Measurements from ENCODE around the gene LINS1. TPM values are rescaled to one million over a fixed set of nuclear protein-coding genes. Genes with fewer than 3 reads are reported as not detected.

The LINS1 gene
- polyA plus RNA-seq, 1 donor (not counting 4 experiments of a cell fraction or from before 2014, with no cell fraction given), result 19.4 TPM

DNA sequence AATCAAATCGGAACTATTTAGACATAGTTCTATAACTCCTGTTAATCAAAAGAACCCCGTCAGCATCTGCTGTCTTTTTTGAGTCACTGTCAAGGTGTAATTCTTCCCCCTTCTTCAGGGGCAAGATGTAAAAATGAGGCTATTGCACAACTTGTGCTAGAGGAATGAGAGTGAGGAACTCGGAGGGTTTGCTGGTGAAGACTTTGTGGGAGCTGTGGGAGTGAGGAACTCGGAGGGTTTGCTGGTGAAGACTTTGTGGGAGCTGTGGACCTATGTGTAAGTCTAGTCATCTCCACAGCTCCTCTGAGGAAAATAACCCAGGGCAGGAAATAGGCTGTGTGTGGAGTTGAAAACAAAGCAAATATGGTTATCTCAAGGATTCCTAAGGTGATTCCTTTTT is 70.8 kb downstream of the LINS1 start:
- H3K9ac ChIP-seq (ENCODE audit: control insufficient read depth, extremely low read depth, insufficient read depth, low read length), result no peak overlapping the region
- no peaks in the 10 kb centered on the region for H4K20me1 ChIP-seq (ENCODE audit: control insufficient read depth, extremely low read depth, insufficient read depth, low read length)
- no peak overlapping the region for H3K4me2 ChIP-seq (ENCODE audit: control insufficient read depth, extremely low read depth, insufficient read depth, low read depth, low read length)
- FAIRE-seq (peak; percentile 20), DNase-seq (ENCODE audit: low read depth, low spot score) (no peak)
- H3K9me1 ChIP-seq (ENCODE audit: control insufficient read depth, extremely low read depth, insufficient read depth, low read length), result no peaks in the 10 kb centered on the region
- peaks cover 2% of the 10 kb centered on the region for H3K79me2 ChIP-seq (ENCODE audit: control insufficient read depth, insufficient read depth, low read length)
- no peaks in the 10 kb centered on the region for H3K9me3 ChIP-seq (ENCODE audit: control insufficient read depth, low read depth, low read length)
- peaks cover 23% of the 10 kb centered on the region for H3K4me1 ChIP-seq (ENCODE audit: control insufficient read depth, extremely low read depth, insufficient read depth, low read length)
- no peak overlapping the region for H2AFZ ChIP-seq (ENCODE audit: control insufficient read depth, low read length)
- no peak overlapping the region for H3K27ac ChIP-seq (ENCODE audit: control insufficient read depth, insufficient read depth, low read length)
- no peaks in the 10 kb centered on the region for H3K36me3 ChIP-seq (ENCODE audit: control insufficient read depth in 2 of 2, extremely low read depth in 1 of 2, insufficient read depth in 2 of 2, low read length in 2 of 2)
- TF ChIP-seq EZH2 (IDR thresholded peaks at IDR 0.05; ENCODE audit: low read length), result no peak
- TF ChIP-seq, protein P1, sequence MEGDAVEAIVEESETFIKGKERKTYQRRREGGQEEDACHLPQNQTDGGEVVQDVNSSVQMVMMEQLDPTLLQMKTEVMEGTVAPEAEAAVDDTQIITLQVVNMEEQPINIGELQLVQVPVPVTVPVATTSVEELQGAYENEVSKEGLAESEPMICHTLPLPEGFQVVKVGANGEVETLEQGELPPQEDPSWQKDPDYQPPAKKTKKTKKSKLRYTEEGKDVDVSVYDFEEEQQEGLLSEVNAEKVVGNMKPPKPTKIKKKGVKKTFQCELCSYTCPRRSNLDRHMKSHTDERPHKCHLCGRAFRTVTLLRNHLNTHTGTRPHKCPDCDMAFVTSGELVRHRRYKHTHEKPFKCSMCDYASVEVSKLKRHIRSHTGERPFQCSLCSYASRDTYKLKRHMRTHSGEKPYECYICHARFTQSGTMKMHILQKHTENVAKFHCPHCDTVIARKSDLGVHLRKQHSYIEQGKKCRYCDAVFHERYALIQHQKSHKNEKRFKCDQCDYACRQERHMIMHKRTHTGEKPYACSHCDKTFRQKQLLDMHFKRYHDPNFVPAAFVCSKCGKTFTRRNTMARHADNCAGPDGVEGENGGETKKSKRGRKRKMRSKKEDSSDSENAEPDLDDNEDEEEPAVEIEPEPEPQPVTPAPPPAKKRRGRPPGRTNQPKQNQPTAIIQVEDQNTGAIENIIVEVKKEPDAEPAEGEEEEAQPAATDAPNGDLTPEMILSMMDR (optimal IDR thresholded peaks at IDR 0.05 in 1 of 3, IDR thresholded peaks at IDR 0.05 in 1 of 3, conservative IDR thresholded peaks at IDR 0.05 in 1 of 3; ENCODE audit: extremely low read depth in 1 of 3, insufficient read depth in 2 of 3, low read length in 3 of 3), result no peak
- no peaks in the 10 kb centered on the region for H3K27me3 ChIP-seq (ENCODE audit: control insufficient read depth, extremely low read depth, insufficient read depth, low read length)
- dilution Hi-C loops (cut with MboI; ENCODE audit: extremely low pct_ligation_motif_present, low sequenced_read_pairs), result no loop called here
- H3K4me3 ChIP-seq (ENCODE audit: control insufficient read depth in 2 of 3, extremely low read depth in 1 of 3, insufficient read depth in 2 of 3, low read depth in 1 of 3, low read length in 3 of 3), result no peak overlapping the region

DNA sequence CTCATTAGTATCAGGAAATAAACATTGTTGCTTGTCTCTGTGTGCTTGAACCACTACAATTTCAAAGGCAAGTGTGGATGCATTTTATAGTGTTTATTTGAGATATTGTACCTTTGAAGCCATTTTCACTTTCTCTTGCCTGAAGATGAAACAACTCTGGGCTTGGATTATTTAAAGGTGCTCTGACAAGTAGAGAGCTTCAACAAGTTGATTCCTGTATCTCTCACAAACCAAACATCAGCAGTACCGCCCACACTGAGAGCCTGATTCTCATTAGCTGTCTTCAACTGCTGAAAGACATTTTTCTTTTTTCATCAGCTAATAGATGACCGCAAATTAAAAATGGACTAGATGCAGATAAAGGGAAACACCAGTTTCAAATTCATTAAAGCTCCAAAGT is 72.4 kb downstream of the LINS1 start:
- Histone ChIP-seq H3K9me3 (ENCODE audit: control insufficient read depth, low read depth, low read length) (no peaks in the 10 kb centered on the region), H3K4me2 (ENCODE audit: control insufficient read depth, extremely low read depth, insufficient read depth, low read depth, low read length) (peak overlapping the region; percentile 81), H3K79me2 (ENCODE audit: control insufficient read depth, insufficient read depth, low read length) (peaks cover 2% of the 10 kb centered on the region), H3K9me1 (ENCODE audit: control insufficient read depth, extremely low read depth, insufficient read depth, low read length) (no peaks in the 10 kb centered on the region), H3K9ac (ENCODE audit: control insufficient read depth, extremely low read depth, insufficient read depth, low read length) (peak overlapping the region; percentile 82), H3K4me3 (ENCODE audit: control insufficient read depth in 2 of 3, extremely low read depth in 1 of 3, insufficient read depth in 2 of 3, low read depth in 1 of 3, low read length in 3 of 3) (peak overlapping the region; percentile 49 to 94 (median 49)), H4K20me1 (ENCODE audit: control insufficient read depth, extremely low read depth, insufficient read depth, low read length) (no peaks in the 10 kb centered on the region), H3K27me3 (ENCODE audit: control insufficient read depth, extremely low read depth, insufficient read depth, low read length) (no peaks in the 10 kb centered on the region), H3K36me3 (ENCODE audit: control insufficient read depth in 2 of 2, extremely low read depth in 1 of 2, insufficient read depth in 2 of 2, low read length in 2 of 2) (no peaks in the 10 kb centered on the region), H2AFZ (ENCODE audit: control insufficient read depth, low read length) (peak overlapping the region; percentile 27), H3K4me1 (ENCODE audit: control insufficient read depth, extremely low read depth, insufficient read depth, low read length) (peaks cover 23% of the 10 kb centered on the region), H3K27ac (ENCODE audit: control insufficient read depth, insufficient read depth, low read length) (peak overlapping the region; percentile 87)
- DNase-seq (ENCODE audit: low read depth, low spot score) (no peak), FAIRE-seq (peak; percentile 82)
- dilution Hi-C loops (cut with MboI; ENCODE audit: extremely low pct_ligation_motif_present, low sequenced_read_pairs), result no loop called here
- TF ChIP-seq, protein P1 (optimal IDR thresholded peaks at IDR 0.05 in 1 of 3, IDR thresholded peaks at IDR 0.05 in 1 of 3, conservative IDR thresholded peaks at IDR 0.05 in 1 of 3; ENCODE audit: extremely low read depth in 1 of 3, insufficient read depth in 2 of 3, low read length in 3 of 3), result no peak
- no peak for TF ChIP-seq EZH2 (IDR thresholded peaks at IDR 0.05; ENCODE audit: low read length)

All from keratinocyte (primary cell).